Peyer's patch (tissue), 4 donors: ENCODE results near the gene TOM1L2.

Experiments used
- CTCF ChIP-seq, 6 experiments: fragments of 450-650 bp in 4 of 6; fragments of 200-600 bp in 2 of 6; sonication (generic) in 1 of 6; IDR thresholded peaks; one replicate each; pipeline ENCODE4 v1.5.1; 2017 to 2019; ENCODE audit warnings: antibody characterized with exemption in 6 of 6, mild to moderate bottlenecking in 3 of 6, moderate library complexity in 1 of 6
- POLR2A ChIP-seq, 2 donors: fragments of 450-650 bp; IDR thresholded peaks; one replicate each; pipeline ENCODE4 v1.5.1; 2017; ENCODE audit warnings: antibody characterized with exemption in 2 of 2, mild to moderate bottlenecking in 2 of 2, moderate library complexity in 2 of 2

GRCh38 chr17:17959520-17960361 lies 12.5 kb downstream of the TOM1L2 start:
- TF ChIP-seq CTCF (IDR thresholded peaks at IDR 0.05) (no peak), POLR2A (IDR thresholded peaks at IDR 0.05) (no peak)
